WI38 (cell line): ENCODE results near the gene ATG5.
A peak's percentile ranks its signal among the peaks of the same experiment; 100 is the strongest.
"Not testable (repeated sequence)": the region's sequence is repeated elsewhere in the genome, so short reads cannot be mapped to it uniquely, and the experiment has no call there.

ENCODE experiments used
- H3K4me3 ChIP-seq: 2 replicates; pipeline ENCODE4 v1.5.1; 2011; ENCODE audit warnings: low read depth, mild to moderate bottlenecking, control low read depth, low read length
- CTCF ChIP-seq: IDR thresholded peaks from 2 replicates; pipeline ENCODE4 v1.5.1; 2012; ENCODE audit warnings: low read depth, mild to moderate bottlenecking, control low read depth, low read length

The ATG5 gene

GRCh38 chr6:106237286-106237685 lies 88.3 kb downstream of the ATG5 start:
- no peak for TF ChIP-seq CTCF
- H3K4me3 ChIP-seq, result no peak overlapping the region

GRCh38 chr6:106229876-106230445 lies 95.6 kb downstream of the ATG5 start:
- H3K4me3 ChIP-seq, result not testable (repeated sequence)

DNA sequence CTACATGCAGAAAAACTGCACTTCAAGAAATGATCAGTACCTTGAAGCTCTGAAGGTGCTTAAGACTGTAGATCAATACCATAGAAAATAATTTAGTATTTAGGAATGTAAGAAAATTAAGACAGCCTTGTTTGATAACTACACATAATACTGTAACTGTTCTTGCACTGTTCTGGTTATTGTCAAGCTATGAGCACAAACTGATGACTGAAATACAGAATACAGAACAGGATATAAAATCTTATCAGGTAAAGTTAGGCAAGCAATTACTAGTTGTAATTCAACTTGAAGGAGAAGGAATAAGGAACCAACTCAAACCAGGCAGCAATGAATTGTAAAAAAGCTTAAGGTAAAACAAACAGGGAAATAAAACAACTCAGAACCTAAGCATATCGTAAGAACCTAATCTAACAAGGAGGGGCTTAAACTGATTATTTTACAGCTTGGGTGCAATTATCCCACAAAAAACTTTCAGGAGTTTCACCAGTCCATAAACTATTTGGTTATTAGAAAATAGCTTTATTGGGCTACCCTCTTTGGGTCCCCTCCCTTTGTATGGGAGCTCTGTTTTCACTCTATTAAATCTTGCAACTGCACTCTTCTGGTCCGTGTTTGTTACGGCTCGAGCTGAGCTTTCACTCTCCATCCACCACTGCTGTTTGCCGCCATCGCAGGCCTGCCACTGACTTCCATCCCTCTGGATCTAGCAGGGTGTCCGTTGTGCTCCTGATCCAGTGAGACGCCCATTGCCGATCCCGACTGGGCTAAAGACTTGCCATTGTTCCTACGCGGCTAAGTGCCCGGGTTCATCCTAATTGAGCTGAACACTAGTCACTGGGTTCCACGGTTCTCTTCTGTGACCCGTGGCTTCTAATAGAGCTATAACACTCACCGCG lies 97.7 kb downstream of the ATG5 start:
- H3K4me3 ChIP-seq, result no peak overlapping the region
- no peak for TF ChIP-seq CTCF

DNA sequence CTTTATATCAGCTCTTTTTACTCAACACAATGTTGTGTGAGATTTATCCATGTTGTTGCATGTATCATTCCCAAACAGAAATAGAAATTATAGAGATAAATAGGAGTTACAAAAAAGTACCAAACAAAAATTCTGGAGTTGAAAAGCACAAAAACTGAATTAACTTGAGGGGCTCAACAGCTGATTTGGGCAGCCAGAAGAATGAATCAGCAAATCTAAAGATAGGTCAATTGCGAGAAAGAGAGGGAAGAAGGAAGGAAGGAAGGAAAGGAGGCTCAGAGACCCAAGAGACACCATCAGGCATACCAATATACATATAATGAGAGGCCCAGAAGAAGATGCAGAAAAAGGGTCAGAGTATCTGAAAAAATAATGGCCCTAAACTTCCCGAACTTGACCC lies 98.9 kb downstream of the ATG5 start:
- H3K4me3 ChIP-seq, result no peak overlapping the region
- TF ChIP-seq CTCF, result no peak

GRCh38 chr6:106225581-106225980 lies 100.0 kb downstream of the ATG5 start:
- no peak for TF ChIP-seq CTCF
- H3K4me3 ChIP-seq, result no peak overlapping the region

GRCh38 chr6:106223300-106223930 lies 102.1 kb downstream of the ATG5 start:
- peak; percentile 25; the same call in 1 of the 2 replicates for TF ChIP-seq CTCF
- no peak overlapping the region for H3K4me3 ChIP-seq

GRCh38 chr6:106220485-106220884 lies 105.1 kb downstream of the ATG5 start:
- no peak for TF ChIP-seq CTCF
- H3K4me3 ChIP-seq, result no peak overlapping the region
